Activated T-cell treated with anti-CD3 and anti-CD28 coated beads for 4 hours (primary cell): Measurements from ENCODE around the gene JAK1.
"Not testable (repeated sequence)": the region's sequence is repeated elsewhere in the genome, so short reads cannot be mapped to it uniquely, and the experiment has no call there.

Source experiments
- DNase-seq: peaks from one replicate; pipeline ENCODE4 v3.0.0-alpha.2; 2020

JAK1 gene

DNA sequence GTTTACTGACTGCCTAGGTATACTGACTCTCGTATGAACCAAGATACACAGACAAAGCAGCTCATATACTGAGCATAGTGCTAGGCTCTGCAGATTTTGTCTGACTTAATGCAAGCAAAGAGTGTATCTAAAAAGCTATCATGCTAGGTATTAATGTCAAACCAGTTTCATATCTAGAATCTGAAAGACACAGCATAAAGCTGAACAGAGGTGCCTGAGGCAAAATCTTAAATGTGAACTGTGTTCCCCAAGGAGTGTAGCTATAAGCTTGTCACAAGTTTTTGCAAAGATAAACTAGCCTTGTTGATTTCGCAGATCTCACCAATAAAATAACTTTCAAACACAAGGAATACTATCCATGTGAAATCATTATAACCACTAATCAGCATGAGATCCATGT lies 18.1 kb downstream of the JAK1 start:
- DNase-seq, result no peak

DNA sequence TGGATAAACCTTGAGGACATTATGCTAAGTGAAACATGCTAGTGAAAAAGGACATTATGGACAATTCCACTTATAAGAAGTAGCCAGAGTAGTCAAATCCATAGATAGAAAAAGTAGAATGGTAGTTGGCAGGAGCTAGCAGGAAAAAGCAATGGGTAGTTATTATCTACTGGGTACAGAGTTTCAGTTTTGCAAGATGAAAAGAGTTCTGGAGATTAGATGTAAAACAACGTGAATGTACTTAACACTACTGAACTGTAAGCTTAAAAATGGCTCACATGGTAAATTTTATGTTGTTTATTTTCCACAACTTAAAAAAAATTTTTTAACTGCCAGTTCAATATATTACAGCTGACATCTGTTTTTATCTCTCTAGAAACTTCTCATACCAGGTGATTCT lies 19.4 kb downstream of the JAK1 start:
- no peak for DNase-seq

DNA sequence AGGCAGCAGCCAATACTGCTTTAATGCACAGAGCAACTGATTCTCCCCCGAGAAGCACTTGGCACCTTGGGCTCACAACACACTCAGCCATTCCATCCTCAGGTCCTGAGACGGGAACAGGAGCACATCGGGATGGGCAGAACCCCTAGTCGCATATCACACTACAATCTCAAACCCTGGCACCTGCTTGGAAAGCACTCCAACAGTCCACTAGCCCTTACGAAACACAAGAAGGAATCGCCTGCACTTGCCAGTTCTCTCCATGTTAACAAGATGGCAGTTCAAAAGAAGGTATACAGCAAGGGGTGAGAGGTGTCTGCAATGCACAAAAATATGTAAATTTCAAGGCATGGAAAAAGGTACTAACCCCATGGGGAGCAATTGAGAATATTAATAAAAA lies 21.4 kb downstream of the JAK1 start:
- DNase-seq, result no peak

DNA sequence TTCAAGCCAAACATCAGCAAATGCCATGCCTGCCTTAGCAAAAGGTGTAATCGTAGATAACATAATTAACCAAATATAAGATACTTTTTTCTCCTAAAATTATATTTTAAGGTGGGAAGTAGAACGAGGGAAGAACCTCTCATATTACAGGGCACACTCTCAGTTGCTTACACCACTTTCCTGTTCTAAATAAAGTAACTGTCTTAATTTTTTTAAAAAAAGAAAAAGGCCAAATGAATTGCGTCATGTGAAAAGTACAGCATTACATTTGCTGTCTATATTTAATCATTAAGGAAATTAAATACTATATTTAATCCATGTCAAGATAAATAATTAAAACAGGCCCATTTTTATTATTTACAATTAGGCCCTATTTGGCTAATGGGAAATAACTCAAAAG lies 23.7 kb downstream of the JAK1 start:
- DNase-seq, result no peak

DNA sequence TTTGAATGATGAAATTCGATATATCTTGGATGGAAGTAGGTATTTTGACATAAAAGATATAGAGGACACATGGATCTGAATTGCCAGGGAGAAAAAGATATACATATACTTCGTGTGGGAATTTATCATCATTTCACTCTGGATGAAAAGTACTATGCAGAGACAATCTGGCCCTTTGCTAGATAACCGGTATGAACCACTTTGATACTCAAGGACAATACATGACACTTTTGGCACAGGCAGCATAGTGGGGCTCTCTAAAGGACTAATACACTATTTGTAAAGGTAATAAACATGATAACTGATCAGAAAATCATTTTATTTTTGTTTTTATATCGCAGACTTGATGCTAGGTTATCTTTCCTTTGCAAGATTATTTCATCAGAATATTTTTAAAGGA lies 24.2 kb downstream of the JAK1 start:
- no peak for DNase-seq

DNA sequence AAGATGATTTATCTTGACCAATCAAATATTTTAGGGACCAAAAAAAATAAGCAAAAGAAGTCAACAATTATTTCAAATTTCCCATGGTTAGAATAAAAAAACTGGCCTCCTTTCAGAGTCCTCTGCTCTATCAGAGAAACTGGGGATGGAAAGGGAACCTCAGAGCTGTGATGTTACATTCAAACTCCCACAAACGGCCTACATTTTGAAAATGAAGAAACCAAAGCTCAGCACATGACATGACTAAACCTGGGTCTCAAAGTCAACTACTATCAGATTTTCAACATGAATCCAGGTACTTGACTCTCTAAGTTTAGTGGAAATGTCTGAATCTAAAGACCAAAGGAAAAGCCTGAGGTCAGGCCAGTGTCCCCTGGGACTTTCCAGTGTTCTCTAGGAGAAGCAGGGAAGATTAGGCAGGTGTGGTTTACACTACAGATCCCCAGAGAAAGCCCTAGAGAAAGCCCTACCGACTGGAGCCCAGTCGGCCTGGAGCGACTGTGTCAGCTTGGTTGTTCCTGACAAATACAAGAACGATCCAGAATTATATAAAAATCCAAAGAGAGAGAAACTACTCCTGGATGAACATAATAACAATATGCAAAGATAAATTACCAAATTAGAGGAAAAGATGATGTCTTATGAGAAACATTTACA lies 24.8 kb downstream of the JAK1 start:
- DNase-seq, result no peak

DNA sequence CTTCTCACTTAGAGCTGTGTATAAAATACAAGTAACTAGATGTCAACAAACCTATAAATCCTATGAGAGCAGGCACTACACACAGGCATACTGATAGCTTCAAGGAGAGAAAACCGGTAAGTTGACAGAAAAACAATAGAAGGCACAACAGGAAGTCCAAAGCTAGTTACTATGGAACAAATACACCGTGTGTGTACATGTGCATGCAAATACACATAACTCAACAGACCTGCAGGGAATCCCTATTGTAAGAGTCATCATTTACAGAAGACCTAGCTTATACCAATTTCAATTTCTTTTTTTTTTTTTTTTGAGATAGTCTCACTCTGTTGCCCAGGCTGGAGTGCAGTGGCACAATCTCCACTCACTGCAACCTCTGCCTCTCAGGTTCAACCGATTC lies 26.3 kb downstream of the JAK1 start:
- no peak for DNase-seq

DNA sequence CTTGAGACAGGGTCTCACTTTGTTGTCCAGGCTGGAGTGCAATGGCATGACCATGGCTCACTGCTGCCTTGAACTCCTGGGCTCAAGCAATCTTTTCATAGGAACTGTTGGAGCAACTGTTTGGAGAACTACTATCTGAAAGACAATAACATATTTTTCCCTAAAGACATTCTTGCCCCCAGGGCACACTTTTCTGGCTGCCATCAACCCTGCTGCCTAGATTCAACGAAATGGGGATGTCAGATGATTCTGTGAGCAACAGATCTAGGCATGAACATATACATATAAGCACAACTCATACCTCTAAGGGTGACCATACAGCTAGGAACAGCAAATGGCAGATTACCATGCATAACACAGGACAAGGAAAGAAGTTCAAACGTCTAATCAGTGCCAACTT lies 27.4 kb downstream of the JAK1 start:
- DNase-seq, result no peak

DNA sequence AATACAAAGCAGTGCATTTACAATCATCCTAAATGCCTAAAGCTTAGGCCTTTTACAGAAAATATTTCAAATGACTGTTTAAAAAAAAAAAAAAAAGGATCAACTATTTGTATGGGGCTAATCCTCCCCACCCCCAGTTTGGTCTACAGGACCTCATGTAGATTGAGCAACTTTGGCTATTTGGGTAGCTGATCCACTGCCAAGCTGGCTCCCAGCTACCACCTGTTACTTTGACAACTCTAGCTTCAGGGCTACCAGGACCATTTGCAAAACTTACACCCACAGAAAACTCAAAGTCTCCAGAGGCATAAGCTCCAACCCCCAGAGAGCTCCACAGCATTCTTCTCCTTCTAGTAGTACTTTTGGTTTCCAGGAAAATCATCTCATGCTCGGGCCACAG lies 29.4 kb downstream of the JAK1 start:
- no peak for DNase-seq

DNA sequence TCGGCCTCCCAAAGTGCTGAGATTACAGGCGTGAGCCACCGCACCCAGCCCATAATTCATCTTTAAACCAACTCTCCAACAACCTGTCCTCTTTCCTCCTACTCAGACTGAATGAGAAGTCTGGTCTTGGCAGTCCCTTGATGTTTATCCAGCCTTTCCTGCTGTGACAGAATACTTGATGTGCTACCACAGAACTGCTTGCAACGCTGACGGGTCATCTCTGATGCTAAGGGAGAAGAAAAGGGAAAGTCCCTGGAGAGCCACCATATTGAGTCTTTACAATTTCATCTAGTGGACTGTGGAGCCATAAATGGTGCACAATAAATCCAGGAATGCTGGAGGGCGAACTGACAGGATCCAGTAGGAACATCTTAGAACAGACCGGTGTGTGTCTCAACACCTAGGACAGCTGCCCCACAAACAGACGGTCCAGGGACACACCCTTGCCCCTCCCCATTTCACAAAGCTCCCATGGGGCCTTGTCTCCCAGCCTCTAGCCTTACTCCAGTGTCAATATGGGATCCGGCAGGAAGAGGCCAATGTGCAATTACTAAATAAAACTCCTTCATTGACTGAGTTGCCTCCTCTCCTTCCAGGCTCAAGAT lies 30.7 kb downstream of the JAK1 start:
- no peak for DNase-seq

DNA sequence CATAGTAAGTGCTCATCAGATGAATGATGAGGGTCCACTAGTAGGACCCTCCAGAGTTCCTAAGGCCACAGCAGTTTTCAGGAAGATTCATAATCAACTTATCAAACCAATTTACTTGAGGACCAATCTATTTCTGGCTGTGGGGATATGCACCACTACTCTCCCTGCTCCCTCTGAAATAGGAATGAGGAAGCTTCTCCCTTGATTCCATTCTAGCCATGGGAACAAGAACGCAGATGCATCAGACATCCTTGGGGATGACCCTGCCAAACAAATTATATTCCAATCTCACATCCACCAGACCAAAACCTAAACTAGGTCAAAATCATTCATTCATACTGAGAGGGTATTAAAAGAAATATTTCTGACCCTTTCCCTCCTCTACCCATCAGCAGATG lies 31.5 kb downstream of the JAK1 start:
- no peak for DNase-seq

DNA sequence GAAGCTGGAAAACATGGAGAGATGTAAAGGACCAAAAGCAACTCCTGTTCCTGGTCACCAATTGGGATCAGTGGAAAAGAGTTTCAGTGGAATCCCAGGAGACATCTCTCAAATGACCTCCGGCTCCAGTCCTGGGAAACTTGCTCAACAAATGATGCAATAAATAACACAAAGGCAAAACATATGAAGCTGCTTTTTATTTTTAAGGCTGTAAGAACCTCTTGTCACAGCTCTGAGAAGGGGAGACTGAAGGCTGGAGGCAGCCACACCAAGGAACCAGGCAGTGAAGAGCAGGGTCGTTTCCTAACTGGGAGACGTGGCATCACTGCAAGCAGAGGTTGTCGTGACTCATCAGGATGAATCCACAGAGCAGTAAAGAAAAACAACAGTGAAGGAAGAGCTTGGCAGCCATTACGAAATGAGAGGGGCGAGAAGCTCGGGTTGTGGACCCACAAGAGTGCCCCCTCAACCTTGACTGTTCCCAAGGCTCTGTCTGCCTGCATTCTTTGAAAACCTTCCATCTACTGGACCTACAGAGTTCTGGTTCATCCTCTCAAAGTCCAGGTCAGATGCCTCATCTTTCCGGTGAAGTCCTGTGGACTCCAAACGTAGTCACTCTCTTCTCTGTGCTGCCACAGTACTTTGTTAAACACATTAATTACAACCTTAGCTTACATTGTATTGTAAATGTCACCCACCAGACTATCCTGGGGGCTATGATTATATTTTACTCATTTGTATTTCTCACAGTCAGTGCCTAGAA lies 32.1 kb downstream of the JAK1 start:
- DNase-seq, result no peak

DNA sequence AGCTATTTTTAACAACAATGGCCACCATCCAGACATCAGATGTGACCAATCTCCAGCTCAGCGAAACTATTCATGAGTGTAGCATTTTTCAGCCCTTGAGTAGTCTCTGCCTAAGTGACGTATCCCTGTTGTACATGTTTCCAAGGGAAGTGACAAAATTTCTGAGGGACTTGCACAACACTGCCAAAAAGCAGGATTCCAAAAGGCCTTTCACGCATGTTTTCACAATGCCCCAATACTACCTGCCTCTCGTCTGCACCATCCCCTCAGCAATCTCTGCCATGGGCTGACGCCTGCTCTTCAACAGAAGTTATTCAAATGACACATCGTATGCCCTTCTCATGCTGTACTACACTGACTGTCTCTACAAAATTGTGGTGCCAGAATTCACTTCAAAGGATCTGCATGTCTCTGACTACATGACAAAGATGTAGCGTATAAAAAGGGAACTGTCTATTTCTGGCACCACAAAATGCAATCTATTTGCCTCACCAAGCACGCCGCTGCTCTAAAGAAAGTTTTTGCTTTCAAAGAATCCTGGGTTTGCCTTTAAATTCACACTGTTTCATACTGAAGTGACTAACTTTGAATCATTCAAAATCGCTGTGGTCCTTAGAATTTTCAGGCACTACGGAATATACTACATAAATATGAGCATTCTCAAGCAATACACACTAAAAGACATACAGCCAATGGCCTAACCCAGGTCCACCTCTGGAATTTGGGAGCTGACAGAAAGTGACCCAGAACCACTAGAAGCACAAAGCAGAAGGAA lies 32.9 kb downstream of the JAK1 start:
- no peak for DNase-seq

DNA sequence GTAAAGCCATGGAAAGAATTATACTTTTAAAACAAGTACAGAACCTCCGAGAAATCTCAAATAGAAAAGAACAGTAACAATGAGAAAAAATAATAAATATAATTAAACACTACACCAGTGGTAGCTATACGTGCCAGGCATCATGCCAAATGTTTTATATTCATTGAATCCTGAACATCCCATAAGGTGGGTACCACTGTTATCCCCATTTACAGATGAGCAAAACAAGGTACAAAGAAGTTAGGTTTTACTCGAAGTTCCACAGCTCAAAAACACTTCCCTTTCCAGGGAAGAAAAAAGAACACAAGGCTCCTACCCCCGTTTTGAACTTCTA lies 33.4 kb downstream of the JAK1 start:
- DNase-seq, result no peak

DNA sequence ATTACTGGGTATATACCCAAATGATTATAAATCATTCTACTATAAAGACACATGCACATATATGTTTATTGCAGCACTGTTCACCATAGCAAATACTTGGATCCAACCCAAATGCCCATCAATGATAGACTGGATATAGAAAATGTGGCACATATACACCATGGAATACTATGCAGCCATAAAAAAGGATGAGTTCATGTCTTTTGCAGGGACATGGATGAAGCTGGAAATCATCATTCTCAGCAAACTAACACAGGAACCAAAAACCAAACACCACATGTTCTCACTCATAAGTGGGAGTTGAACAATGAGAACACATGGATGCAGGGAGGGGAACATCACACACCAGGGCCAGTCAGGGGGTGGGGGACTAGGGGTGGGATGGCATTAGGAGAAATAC lies 35.7 kb downstream of the JAK1 start:
- DNase-seq, result not testable (repeated sequence)

DNA sequence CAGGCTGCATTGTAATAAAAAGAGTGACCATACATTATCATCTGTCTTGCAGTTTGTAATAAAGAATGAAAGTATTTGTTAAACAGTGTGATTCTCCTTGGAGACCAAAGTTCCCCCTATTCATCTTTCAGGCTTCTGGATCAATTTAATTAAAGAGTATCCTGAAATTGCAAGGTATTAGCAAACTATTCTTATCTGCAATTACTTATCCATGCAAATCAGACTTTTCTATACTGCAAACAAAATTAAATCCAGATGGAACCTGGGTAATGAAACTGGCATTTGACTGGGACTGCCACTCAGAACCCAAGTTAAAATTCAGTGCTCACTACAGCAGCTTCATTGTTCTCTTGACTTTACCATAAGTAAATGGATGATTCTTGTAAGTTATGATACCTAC lies 37.1 kb downstream of the JAK1 start:
- DNase-seq, result no peak

DNA sequence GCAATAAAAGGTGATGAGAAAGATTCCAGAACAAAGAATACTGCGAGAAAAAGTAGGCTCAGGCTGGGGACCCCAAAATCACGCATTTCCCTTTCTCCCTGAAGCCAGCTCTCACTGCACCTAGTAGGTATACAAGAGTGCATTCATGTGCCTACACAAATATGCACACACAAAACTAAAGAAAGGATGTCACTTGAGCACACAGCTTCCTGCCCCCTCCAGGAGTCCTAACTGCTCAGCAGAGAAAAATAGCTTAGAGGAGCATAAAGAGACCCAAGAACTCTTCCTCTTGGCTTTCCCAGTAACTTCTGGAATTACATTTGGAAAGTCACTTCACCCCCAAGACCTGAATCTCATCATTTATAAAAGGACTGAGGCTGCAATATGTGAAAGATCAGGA lies 38.0 kb downstream of the JAK1 start:
- DNase-seq, result no peak

DNA sequence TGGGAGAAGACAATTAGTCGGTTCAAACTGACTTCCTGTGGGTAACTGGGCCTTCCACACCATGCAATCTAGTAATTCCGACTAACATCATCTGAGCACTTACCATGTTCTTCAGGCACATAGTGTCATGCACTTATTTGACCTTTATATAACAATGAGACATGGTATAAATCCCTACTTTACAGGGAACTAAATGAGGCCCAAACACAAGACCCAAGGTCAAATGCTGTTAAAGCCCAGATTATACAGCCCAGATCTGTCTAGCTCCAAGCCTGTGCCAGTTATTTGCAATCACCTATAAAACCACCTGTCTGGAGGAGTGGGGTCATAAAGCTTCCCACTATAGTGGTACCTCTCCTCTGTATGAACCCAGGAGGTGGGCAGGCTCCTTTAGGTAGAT lies 40.8 kb downstream of the JAK1 start:
- no peak for DNase-seq

DNA sequence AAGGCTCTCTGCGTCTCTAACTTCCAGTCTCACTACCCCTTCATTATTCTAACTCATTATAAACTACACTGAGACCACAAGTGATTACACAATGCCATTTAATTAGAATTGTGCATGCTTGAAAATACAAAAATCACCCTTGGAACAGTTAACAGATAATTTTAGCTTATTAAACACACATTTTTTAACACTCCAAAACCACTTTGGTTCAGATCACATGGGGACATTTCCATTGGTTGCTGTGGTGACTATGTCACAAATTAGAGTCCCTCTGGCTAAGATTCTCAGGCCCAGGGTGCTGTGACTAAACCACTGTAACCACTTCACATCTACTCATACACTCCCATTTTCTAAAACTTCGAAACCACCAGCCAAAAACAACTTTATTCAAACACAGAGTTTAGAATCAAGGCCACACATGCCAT lies 43.0 kb downstream of the JAK1 start:
- DNase-seq, result no peak

DNA sequence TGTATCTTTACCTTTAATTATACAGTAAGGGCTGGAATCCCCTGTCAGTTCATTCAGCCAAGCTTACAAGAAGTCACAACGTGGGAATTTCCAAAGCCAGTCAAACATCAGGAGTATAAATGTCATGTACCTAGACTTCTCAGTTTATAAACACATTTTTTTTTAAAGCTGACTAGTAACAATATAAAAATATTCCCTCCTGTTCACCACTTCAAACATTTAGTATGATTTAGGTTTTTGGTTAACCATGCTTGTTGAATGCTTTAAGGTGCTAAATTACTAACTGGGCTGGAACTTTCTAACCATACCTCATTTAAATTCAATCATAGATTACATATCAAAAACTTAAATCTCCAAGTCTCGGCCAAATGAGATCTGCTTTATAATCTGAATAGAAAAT lies 44.0 kb downstream of the JAK1 start:
- no peak for DNase-seq

DNA sequence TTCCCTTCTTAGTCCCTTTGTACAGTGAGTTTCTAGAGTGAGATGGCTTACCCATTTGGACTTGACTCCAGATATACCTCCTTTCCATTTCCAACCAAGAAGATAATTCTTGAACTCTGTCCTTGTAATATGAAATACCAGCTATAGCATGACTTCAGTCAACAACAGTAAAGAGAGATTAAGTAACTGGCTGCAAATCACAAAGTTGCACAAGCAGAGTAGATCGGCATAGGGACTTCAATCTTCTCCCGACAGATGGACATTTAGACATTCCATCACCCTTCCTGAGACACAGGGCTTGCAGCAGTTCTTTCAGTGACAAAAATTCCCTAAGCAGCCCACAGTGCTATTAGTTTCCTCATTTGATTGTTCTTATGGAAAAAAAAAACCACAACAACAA lies 44.6 kb downstream of the JAK1 start:
- no peak for DNase-seq

DNA sequence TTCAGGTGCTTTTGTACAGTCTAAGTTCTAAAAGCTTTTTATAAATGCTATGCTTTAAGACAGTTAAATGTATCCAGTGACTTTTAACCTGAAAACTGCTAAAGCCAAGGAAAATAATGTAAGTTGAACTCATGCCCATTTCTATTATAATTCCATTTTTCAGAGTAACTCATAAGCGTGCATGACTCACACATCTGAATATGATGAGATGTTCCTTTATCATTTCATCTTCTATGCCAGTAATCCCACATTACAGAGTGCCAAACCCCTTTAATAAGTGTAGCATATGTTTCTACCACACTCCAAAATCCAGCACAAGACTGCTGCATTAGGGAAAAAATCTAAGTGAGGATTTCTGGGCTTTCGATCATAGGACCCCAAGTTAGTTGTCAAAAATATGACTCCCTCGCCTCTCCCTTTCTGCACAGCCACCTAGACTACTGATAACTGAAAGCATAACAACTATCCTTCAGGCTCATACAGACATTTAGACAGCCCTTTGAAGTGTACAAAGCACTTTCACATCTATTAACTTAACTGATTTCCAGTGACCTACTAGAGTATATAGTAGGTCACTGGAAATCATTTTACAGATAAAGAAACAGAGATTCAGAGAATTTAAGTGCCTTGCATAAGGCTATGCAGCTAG lies 45.3 kb downstream of the JAK1 start:
- no peak for DNase-seq

DNA sequence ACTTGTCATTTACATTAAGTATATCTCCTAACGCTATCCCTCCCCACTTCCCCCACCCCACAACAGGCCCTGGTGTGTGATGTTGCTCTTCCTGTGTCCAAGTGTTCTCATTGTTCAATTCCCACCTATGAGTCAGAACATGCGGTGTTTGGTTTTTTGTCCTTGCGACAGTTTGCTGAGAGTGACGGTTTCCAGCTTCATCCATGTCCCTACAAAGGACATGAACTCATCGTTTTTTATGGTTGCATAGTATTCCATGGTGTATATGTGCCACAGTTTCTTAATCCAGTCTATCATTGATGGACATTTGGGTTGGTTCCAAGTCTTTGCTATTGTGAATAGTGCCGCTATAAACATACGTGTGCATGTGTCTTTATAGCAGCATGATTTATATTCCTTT lies 47.2 kb downstream of the JAK1 start:
- not testable (repeated sequence) for DNase-seq
